GM12878 (cell line): Measurements from ENCODE around the gene C6orf120. TPM values are rescaled to one million over a fixed set of nuclear protein-coding genes. Genes with fewer than 3 reads are reported as not detected.

Experiments
- BACH1 ChIP-seq: fragments of 450-650 bp; IDR thresholded peaks from 2 replicates; pipeline ENCODE4 v1.6.1; 2017; ENCODE audit warnings: mild to moderate bottlenecking, borderline replicate concordance
- BMI1 ChIP-seq: fragments of 450-650 bp; IDR thresholded peaks from 2 replicates; pipeline ENCODE4 v1.6.1; 2016; ENCODE audit warnings: mild to moderate bottlenecking, moderate library complexity, borderline replicate concordance
- CREM ChIP-seq: IDR thresholded peaks from 2 replicates; pipeline ENCODE4 v1.6.1; 2014; ENCODE audit warnings: antibody characterized with exemption, low read depth
- DPF2 ChIP-seq: fragments of 450-650 bp; IDR thresholded peaks from 2 replicates; pipeline ENCODE4 v1.6.1; 2017; ENCODE audit warnings: mild to moderate bottlenecking
- HCFC1 ChIP-seq: fragments of 150-350 bp; IDR thresholded peaks from 2 replicates; pipeline ENCODE4 v1.6.1; 2014; ENCODE audit warnings: low read length
- HDAC6 ChIP-seq: fragments of 200-600 bp; sonication (generic); IDR thresholded peaks from one replicate; pipeline ENCODE4 v1.8.0; 2017; ENCODE audit warnings: antibody characterized with exemption; ENCODE audit not compliant: unreplicated experiment
- IKZF1 ChIP-seq: fragments of 450-650 bp; conservative IDR thresholded peaks from 2 replicates; pipeline ENCODE4 v1.6.1; 2017; ENCODE audit warnings: antibody characterized with exemption, mild to moderate bottlenecking
- IKZF2 ChIP-seq, 2 experiments: fragments of 450-650 bp; IDR thresholded peaks; 2 replicates each; pipeline ENCODE4 v1.6.1; 2017; ENCODE audit warnings: mild to moderate bottlenecking in 2 of 2, moderate library complexity in 2 of 2
- JUND ChIP-seq: IDR thresholded peaks from 2 replicates; pipeline ENCODE4 v1.6.1; 2012; ENCODE audit warnings: low read depth, mild to moderate bottlenecking, low read length, improper control_type of control experiment, moderate library complexity
- KDM1A ChIP-seq: fragments of 200-600 bp; sonication (generic); IDR thresholded peaks from 2 replicates; pipeline ENCODE4 v1.6.1; 2016; ENCODE audit warnings: borderline replicate concordance
- KLF5 ChIP-seq: fragments of 450-650 bp; IDR thresholded peaks from 2 replicates; pipeline ENCODE4 v1.6.1; 2014; ENCODE audit warnings: mild to moderate bottlenecking; ENCODE audit not compliant: partially characterized antibody
- MTA3 ChIP-seq: IDR thresholded peaks from 2 replicates; pipeline ENCODE4 v1.6.1; 2012; ENCODE audit warnings: low read length, inconsistent platforms, borderline replicate concordance
- NFIC ChIP-seq: IDR thresholded peaks from 2 replicates; pipeline ENCODE4 v1.6.1; 2012; ENCODE audit warnings: low read depth, mild to moderate bottlenecking, inconsistent platforms, low read length, moderate library complexity
- NR2C2 ChIP-seq: IDR thresholded peaks from 2 replicates; pipeline ENCODE4 v1.6.1; 2011; ENCODE audit warnings: borderline replicate concordance, low read depth; ENCODE audit not compliant: control insufficient read depth, insufficient read length
- POU2F2 ChIP-seq: IDR thresholded peaks from 3 replicates; pipeline ENCODE4 v1.6.1; 2011; ENCODE audit warnings: low read depth, mild to moderate bottlenecking, low read length, borderline replicate concordance
- RELA ChIP-seq: fragments of 450-650 bp; IDR thresholded peaks from 2 replicates; pipeline ENCODE4 v1.8.0; 2014; ENCODE audit warnings: borderline replicate concordance; ENCODE audit not compliant: partially characterized antibody
- SP1 ChIP-seq: IDR thresholded peaks from one replicate; pipeline ENCODE4 v1.6.1; 2011; ENCODE audit warnings: low read depth, low read length
- TARDBP ChIP-seq: IDR thresholded peaks from 2 replicates; pipeline ENCODE4 v1.6.1; 2016; ENCODE audit warnings: borderline replicate concordance
- TCF3 ChIP-seq: IDR thresholded peaks from 2 replicates; pipeline ENCODE4 v1.6.1; 2012; ENCODE audit warnings: low read depth, mild to moderate bottlenecking, low read length, borderline replicate concordance; ENCODE audit not compliant: insufficient read depth
- ZNF622 ChIP-seq: fragments of 450-650 bp; IDR thresholded peaks from 2 replicates; pipeline ENCODE4 v1.6.1; 2017; ENCODE audit warnings: mild to moderate bottlenecking, inconsistent platforms
- polyA plus RNA-seq, 11 experiments: library from polyadenylated mRNA; depleted of rRNA in 4 of 11; unstranded in 6 of 11; stranded (reverse) in 5 of 11; fragments of >200 nt; fragmentation: Nextera tagmentation in 4 of 11; fragmentation: Illumina TruSeq in 1 of 11; extraction: Ambion mirVana in 4 of 11; extraction: Trizol in 1 of 11; gene quantifications; 1 replicate in 1 of 11; 2 replicates in 10 of 11; pipeline versions ENCODE4 v1.2.1 to v1.2.3, GENCODE V29; 2011 to 2016; ENCODE audit warnings: inconsistent platforms in 2 of 11, missing spikeins in 2 of 11, low read depth in 1 of 11
- total RNA-seq, 4 experiments: library from RNA; depleted of rRNA in 3 of 4; stranded (reverse); fragments of >200 nt in 3 of 4; fragmentation: Illumina TruSeq in 1 of 4; extraction: Trizol in 1 of 4; gene quantifications; 2 replicates each; pipeline versions ENCODE4 v1.2.1 to v1.2.3, GENCODE V29; 2013 to 2021
- TF ChIP-seq, protein P1 (sequence below): fragments of 450-650 bp; IDR thresholded peaks from 2 replicates; pipeline ENCODE4 v1.6.1; 2017; ENCODE audit warnings: mild to moderate bottlenecking, moderate library complexity
- TF ChIP-seq, protein P2 (sequence below): fragments of 450-650 bp; IDR thresholded peaks from 2 replicates; pipeline ENCODE4 v1.6.1; 2018; ENCODE audit warnings: borderline replicate concordance, mild to moderate bottlenecking; ENCODE audit not compliant: partially characterized antibody

Gene C6orf120
- total and polyA plus RNA-seq, 10 of the 15 experiments (the other 5 are each of a cell fraction or from before 2014, with no cell fraction given) = 3.6 to 23.9 (median 18.2) TPM

DNA sequence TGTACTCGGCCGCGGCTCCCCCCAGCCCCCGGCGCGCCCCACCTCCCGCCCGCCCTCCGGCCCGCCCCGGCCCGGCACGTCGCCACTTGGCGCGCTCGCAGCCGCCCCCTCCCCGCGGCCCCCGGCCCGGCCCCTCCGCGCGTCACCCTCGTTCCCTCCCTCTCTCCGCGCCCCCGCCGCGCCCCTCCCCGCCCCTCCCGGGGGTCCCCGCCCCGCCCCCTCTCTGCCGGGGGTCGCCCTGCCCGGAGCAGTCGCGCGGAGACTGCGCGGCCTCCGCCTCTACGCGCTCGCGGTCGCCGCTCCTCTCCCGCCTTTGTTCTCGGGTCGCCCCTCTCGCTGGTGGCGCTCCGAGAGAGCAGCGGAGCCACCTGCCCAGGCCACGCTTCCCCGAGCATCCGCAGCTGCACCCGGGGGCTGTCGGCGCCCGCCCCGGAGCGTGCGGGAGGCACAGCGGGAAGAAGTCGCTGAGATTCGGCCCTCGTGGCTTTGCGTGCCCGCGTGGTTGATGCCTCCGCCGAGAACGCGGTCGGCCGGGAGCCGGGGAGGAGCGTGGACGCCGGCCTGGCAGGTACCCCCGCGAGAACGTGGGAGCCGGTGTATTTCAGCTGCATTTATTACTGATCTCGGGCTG lies 22.7 kb downstream of the C6orf120 start, which contains the start of gene PHF10 (continued):
- TF ChIP-seq HDAC6 (no peak), DPF2 (peak; percentile 26; the same call in 1 of the 2 replicates), TCF3 (0 out of 2 replicates have a peak, but pooled peaks have one; percentile 49), CREM (0 out of 2 replicates have a peak, but pooled peaks have one; percentile 34), IKZF1 (peak; percentile 49), ZNF622 (no peak), JUND (no peak), SP1 (no peak), MTA3 (no peak), BMI1 (no peak), NR2C2 (no peak), TARDBP (no peak), NFIC (no peak), KLF5 (no peak), POU2F2 (no peak), BACH1 (peak; percentile 37; the same call in 1 of the 2 replicates), KDM1A (no peak), RELA (no peak), HCFC1 (no peak), IKZF2 (IDR thresholded peaks at IDR 0.05) (peak in 1 of 2 experiments; percentile 18; a peak in 1 of 4 replicates)
- TF ChIP-seq, protein P1, sequence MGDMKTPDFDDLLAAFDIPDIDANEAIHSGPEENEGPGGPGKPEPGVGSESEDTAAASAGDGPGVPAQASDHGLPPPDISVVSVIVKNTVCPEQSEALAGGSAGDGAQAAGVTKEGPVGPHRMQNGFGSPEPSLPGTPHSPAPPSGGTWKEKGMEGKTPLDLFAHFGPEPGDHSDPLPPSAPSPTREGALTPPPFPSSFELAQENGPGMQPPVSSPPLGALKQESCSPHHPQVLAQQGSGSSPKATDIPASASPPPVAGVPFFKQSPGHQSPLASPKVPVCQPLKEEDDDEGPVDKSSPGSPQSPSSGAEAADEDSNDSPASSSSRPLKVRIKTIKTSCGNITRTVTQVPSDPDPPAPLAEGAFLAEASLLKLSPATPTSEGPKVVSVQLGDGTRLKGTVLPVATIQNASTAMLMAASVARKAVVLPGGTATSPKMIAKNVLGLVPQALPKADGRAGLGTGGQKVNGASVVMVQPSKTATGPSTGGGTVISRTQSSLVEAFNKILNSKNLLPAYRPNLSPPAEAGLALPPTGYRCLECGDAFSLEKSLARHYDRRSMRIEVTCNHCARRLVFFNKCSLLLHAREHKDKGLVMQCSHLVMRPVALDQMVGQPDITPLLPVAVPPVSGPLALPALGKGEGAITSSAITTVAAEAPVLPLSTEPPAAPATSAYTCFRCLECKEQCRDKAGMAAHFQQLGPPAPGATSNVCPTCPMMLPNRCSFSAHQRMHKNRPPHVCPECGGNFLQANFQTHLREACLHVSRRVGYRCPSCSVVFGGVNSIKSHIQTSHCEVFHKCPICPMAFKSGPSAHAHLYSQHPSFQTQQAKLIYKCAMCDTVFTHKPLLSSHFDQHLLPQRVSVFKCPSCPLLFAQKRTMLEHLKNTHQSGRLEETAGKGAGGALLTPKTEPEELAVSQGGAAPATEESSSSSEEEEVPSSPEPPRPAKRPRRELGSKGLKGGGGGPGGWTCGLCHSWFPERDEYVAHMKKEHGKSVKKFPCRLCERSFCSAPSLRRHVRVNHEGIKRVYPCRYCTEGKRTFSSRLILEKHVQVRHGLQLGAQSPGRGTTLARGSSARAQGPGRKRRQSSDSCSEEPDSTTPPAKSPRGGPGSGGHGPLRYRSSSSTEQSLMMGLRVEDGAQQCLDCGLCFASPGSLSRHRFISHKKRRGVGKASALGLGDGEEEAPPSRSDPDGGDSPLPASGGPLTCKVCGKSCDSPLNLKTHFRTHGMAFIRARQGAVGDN = peak; percentile 47; the same call in 1 of the 2 replicates
- TF ChIP-seq, protein P2, sequence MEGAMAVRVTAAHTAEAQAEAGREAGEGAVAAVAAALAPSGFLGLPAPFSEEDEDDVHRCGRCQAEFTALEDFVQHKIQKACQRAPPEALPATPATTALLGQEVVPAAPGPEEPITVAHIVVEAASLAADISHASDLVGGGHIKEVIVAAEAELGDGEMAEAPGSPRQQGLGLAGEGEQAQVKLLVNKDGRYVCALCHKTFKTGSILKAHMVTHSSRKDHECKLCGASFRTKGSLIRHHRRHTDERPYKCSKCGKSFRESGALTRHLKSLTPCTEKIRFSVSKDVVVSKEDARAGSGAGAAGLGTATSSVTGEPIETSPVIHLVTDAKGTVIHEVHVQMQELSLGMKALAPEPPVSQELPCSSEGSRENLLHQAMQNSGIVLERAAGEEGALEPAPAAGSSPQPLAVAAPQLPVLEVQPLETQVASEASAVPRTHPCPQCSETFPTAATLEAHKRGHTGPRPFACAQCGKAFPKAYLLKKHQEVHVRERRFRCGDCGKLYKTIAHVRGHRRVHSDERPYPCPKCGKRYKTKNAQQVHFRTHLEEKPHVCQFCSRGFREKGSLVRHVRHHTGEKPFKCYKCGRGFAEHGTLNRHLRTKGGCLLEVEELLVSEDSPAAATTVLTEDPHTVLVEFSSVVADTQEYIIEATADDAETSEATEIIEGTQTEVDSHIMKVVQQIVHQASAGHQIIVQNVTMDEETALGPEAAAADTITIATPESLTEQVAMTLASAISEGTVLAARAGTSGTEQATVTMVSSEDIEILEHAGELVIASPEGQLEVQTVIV = no peak
